DOHH2 (cell line): ENCODE data around the gene NFX1.

Experiments
- CTCF ChIP-seq: fragments of 200-600 bp; sonication (generic); IDR thresholded peaks from one replicate; pipeline ENCODE4 v1.5.1; 2014; ENCODE audit warnings: antibody characterized with exemption, mild to moderate bottlenecking, low read depth, low read length; ENCODE audit not compliant: poor library complexity, severe bottlenecking
- EZH2phosphoT487 ChIP-seq: fragments of 200-600 bp; sonication (generic); IDR thresholded peaks from 2 replicates; pipeline ENCODE4 v1.6.1; 2017; ENCODE audit warnings: borderline replicate concordance, mild to moderate bottlenecking, antibody characterized with exemption, low read length, moderate library complexity, mixed read lengths

- TF ChIP-seq CTCF (no peak), EZH2phosphoT487 (no peak)
These were observed 65.6 kb downstream of the NFX1 start for GRCh38 chr9:33355933-33356332.
